Astrocyte (in vitro differentiated cells and primary cell): ENCODE measurements around the gene DEPP1.
A peak's percentile ranks its signal among the peaks of the same experiment; 100 is the strongest.

Experiments used
- EZH2 ChIP-seq: IDR thresholded peaks from 2 replicates; pipeline ENCODE4 v1.6.1; 2012; ENCODE audit warnings: mild to moderate bottlenecking, low read length, inconsistent platforms; ENCODE audit not compliant: insufficient read depth
- TF ChIP-seq, protein P1 (sequence below): IDR thresholded peaks from 2 replicates; pipeline ENCODE4 v1.5.1; 2011; ENCODE audit warnings: low read depth, mild to moderate bottlenecking, inconsistent platforms, low read length, moderate library complexity; ENCODE audit not compliant: insufficient read depth

DNA sequence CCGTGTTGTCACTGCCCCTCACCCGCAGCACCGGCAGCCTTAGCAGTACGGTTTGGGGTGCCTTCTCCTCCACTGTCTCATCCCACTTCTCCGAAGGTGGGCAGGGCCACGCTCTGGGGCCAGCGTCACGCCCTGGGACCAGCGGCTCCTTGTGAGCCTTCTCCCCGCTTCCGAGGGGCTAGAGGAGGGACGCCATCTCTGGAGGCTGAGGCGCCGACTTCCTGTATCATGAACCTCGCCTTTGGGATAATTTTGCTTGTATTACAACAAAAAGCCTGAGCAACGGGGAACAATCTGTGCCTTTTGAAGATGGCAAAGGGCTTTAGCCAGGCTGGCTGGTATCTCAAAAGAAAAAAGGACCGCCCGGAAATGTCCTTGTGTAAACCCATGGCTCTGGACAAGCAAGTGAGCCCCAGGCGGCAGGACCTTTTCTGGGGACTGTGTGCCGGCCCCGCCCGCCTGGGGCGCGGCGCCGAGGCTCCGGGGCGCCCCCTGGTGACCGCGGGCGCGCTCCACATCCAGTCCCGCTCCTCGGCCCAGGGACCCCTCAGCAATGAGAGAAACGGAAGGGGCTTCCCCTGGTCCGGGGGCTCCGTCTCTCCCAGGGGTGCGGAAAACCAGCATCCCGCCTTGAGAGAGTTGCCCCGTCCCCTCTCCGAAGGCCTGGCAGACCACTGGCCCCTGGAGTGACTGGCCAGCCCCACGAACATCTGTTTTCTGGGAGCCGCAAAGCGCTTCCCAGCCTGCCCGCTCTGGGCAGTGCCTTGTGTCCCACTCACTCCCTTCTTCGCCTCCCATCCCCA is 3.8 kb downstream of the DEPP1 start:
- no peak for TF ChIP-seq EZH2
- TF ChIP-seq, protein P1, sequence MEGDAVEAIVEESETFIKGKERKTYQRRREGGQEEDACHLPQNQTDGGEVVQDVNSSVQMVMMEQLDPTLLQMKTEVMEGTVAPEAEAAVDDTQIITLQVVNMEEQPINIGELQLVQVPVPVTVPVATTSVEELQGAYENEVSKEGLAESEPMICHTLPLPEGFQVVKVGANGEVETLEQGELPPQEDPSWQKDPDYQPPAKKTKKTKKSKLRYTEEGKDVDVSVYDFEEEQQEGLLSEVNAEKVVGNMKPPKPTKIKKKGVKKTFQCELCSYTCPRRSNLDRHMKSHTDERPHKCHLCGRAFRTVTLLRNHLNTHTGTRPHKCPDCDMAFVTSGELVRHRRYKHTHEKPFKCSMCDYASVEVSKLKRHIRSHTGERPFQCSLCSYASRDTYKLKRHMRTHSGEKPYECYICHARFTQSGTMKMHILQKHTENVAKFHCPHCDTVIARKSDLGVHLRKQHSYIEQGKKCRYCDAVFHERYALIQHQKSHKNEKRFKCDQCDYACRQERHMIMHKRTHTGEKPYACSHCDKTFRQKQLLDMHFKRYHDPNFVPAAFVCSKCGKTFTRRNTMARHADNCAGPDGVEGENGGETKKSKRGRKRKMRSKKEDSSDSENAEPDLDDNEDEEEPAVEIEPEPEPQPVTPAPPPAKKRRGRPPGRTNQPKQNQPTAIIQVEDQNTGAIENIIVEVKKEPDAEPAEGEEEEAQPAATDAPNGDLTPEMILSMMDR, result peak; percentile 63
